IPS-NIHi7 (cell line): ENCODE data around the gene ADSS1.

ENCODE experiments used
- DNase-seq: peaks from one replicate; pipeline ENCODE4 v3.0.0; 2012; ENCODE audit warnings: mixed read lengths; ENCODE audit errors: extremely low spot score

The ADSS1 gene

DNA sequence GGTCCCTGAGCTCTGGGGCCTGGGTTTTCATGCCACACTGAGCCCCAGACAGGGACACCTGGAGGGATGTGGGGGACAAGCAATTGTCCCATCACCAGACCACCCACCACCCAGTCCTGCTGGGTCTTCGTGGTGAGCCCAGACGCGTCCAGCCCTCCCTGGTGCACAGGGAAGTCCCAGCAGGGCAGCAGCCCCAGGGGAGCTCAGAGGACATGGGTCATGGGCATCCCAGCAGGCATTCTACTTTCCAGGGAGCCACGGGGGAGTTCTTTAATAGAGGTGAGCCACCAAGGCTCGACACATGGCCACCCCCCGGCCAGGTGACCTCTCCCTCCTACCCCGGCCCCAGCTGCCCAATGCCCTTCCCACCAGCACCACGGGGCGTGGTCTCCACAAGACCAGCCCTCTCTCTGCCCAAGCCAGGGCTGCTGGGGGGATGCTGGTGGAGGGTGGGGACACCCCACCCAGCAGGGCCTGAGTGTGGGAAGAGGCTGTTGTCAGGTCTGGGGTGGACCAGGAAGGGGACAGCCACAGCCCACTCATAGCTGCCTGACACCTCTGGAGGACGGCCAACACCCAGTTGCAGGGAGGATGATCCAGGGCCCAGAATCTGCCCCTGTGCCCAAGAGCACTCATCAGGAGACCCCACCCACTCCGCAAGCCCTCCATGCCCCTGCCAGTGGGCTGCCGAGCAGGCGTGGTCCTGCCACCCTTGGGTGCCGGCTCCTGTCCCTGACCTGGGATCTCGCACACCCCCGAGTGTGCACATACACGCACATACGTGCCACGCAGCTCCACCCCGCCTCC lies 57.4 kb downstream of the ADSS1 start:
- no peak for DNase-seq

DNA sequence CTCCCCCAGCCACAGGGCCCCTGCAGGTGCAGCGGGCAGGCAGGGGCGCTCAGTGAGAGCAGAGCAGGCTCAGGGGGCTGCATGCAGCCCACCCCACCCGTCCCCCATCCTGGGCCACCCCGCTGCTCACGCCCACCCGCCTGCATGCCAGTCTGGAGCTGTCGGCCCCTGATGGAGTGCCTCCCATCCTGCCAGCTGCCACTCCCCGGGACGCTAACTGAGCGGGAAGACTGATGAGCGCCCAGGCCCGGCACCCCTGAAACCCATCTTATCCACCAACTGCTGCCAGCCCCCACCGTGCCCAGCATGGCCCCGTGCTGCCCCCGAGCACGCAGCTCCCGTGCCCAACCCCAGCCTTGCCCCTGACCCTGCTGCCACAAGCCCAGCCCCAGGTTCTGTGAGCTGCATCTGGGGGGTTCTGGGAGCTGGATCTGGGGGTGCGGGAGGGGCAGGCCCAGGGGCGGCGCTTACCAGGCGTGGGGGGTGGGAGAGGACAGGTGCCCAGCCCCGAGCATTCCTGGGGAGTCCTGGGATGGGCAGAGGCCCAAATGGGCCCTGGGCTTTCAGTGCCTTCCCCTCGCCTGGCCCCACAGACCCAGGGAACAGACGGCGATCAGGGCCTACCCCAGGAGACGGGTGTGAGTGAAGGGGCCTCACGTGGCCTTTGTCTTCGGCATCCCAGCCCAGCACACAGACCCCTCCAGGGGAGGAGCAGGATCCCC lies 58.2 kb downstream of the ADSS1 start:
- no peak for DNase-seq

DNA sequence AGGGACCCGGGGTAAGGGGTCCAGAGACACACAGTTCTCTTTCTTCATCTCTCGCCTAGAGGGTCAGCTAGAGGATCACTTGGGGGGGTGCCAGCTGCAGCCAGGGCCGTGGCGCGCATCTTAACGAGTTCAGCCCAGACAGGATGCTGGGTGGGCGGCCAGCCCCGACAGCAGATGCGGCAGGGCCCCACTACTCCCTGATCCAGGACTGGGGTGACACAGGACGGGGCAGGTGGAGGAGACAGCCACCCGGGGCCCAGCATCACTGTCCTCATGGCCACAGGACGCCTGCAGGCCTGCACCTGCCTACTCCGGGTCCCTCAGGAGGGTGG lies 58.7 kb downstream of the ADSS1 start:
- DNase-seq, result no peak

DNA sequence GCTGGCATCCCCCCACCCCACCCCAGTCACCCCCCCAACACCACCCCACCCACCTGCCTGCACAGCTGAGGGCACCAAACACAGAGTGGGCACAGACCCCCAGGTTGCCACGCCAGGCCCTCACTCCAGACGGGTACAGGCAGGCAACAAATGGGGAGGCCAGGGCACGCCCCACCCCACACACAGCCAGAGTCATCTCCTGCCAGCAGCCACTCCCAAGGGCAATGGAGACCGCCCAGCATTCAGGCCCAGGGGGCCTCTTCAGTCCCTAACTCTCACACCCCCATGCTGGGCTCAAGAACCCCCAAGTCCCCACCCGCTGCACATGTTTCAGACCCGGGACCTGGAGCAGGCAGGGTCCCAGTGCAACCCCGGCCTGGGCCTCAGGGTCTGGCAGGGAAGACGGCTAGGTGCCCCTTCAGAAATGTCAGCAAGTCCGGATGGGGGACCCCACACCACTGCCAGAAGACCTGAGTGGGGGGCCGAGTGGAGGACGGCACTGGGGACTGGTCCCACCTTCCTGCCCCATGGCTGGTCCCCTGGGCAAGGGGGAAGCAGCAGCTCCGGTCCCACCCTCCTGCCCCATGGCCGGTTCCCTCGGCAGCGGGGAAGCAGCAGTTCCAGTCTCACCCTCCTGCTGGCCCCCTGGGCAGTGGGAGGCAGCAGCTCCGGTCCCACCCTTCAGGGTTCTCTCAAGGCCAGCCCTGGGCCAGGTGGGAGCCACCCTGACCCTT lies 59.6 kb downstream of the ADSS1 start:
- DNase-seq, result no peak

DNA sequence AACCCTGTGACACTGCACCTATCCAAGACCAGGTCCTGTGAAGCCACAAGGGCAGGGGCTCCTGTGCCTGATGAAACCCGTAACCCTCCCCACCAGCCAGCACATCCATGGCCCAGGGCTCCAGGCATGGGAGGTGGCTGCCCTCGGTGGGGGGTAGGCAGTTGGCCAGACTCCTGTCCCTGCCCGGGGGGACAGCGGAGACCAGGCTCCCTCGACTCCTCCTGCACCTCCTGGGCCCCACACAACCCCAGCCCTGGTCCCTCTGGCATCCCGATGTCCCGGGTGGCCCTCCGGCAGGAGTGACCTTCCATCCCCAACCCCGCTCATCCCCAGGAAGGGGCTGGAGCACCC lies 60.2 kb downstream of the ADSS1 start:
- no peak for DNase-seq

DNA sequence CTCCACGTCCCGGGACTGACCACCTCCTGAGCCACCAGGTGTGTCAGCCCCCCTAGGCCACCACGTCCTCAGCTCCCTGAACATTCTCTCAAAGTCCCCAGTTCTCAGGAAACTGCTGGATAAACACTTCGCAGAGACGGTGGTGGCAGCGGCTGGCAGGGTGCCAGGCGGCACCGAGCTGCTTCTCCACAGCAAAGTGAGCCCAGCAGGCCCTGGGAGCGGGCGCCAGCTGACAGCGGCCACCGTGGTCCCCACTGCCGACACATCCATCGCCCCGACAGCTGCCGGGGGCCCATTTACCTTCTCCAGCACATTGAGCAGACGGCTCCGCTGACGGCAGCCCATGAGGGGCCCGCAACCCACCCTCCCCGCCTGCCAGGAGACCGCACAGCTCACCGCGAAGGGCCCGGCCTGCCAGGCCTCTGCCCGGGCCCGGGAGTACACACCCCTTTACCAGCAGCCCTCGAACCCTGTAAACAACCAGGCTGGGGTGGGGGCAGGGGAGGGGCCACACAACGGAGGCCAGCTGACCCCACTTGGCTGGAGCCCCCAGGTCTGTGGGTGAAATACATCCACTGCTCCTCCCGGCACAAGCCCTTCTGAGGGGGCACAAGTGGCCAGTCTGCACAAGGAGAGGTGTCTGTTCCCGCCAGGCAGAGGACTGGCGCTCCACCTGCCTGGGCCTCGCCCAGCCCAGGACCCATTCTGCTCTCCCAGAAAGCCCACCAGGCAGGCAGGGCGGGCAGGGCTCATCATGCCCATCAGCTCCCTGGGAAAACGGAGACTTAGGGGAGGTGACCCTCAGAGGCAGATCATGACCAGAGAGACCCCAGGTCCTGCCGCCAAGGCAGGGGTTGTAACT lies 61.0 kb downstream of the ADSS1 start:
- DNase-seq, result no peak

DNA sequence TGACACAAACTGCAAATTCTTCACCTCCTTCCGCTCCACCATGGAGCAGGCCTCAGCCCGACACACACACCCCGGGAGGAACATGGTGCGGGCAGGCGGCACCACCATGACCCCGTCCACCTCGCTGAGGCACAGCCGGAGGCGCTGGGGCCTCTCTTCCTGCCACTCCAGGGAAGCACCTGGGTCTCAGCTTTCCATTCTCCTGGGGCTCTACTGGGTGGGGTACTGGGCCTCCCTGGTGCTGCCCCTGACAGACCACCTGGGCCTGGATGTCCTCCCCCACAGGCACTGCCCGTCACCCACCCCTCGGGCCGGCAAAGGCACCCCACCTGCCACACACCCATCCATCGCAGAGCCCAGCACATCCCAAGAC lies 61.7 kb downstream of the ADSS1 start:
- DNase-seq, result no peak

DNA sequence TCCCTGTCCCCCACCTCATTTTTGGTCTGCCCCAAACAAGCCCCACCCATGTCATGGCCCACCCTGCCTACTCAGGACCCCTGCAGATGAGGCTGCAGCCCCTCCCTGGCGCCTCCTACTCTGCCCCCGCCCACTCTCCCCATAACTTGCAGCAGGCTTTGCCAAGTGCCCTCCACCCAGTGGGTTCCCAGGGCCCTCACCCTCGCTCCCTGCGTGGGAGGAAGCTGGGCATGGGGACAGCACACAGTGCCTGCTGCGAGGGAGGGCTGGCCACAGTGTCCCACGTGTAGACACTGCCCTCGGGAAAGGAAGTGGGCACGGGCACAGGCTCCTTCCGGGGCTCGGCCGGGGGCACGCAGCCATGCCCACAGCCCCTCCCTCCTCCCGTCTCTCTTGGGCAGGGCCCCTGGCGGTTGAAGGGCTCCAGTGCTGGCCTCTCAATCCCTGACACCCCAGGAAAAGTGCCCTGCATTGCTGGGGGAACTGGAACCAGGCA lies 62.1 kb downstream of the ADSS1 start:
- DNase-seq, result no peak

DNA sequence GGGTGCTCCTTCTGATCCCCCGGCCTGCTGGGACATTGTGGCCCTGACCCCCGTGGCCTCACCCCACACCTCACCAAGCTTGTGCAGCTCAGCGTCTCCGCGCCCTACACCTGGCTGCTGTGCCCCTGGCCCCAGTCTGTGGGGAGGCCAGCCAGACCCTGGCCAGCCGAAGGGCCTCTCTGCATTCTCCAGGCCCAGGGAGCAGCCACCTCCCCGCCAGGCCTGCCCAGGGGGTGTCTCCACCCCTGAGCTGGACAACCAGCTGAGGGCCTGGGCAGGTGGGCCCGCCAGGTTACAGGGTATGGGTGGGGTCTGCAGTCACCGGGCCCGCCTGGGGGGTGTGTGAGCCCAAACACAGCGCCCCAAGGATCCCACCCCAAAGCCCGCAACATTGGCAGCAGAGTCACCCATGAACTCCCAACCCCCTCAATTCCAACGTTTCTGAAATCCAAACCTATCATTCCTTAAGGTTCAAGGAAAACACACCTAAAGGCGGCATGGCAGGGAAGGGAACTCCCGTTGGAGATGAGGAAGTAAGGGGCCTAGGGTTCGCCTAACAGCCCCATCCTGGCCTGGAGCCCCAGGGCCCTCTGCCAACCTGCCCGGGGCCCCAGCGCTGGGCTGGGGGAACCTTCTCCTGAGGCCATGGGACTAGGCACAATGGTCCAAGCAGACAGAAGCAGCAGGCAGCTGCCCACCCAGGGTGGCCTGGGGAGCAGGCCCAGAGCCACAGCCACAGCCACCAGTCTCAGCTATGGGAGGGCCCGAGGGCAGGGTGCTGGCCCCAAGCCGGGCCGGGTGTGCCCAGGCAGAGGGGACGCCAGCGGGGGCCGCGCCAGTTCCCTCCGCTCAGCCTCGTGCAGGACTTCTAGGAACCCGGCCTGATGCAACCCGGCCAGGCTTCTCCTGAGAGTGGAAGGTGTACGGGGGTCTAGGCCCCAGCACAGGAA lies 63.0 kb downstream of the ADSS1 start:
- DNase-seq, result no peak

DNA sequence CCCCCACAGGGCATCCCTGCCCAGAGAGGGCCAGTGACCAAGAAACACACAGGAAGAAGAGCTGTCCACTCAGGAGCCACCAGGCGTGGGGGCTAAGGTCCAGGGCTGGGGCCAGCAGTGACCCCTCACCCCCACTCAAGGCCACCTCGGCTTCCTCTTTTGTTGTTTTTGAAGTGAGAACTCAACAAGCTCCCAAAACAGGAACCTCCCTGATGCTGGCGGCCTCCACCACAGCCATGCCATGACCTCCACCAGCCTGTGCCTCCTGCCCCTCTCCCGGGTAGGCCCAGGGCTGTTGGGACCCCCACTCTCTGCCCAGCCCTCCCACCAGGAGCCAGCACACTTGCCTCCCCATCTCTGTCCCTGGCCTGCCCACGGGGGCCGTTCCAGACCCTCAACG lies 63.7 kb downstream of the ADSS1 start:
- DNase-seq, result no peak

DNA sequence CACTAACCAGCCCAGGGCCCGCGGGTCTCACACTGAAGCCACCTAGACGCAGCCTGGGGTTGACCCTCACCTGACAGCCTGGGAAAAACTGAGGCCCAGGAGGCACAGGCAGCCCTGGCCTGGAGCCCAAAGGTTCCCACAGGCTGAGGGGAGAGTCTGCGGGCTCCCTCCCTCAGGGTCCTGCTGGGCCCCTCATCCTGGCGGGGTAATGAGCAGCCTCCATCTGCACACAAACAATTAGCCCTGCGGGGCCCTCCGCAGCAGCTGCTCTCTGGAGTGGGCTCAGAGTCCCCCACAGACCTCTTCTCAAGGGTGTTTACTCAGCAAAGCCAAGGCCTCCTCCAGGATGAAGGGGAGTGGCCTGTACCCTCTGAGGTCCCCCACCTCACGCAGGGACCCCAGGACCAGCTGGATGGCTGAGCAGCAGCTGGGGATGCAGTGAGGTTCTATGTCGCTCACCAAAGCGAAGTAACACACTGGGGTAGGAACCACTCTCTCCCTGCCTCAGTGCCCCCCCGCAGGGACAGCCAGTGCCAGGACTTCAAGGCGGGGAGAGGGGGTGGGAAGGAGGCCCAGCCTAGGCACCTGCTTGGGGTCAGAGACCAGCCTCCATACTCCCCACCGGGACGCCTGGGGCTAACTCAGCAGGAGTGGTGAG lies 64.3 kb downstream of the ADSS1 start:
- DNase-seq, result no peak

DNA sequence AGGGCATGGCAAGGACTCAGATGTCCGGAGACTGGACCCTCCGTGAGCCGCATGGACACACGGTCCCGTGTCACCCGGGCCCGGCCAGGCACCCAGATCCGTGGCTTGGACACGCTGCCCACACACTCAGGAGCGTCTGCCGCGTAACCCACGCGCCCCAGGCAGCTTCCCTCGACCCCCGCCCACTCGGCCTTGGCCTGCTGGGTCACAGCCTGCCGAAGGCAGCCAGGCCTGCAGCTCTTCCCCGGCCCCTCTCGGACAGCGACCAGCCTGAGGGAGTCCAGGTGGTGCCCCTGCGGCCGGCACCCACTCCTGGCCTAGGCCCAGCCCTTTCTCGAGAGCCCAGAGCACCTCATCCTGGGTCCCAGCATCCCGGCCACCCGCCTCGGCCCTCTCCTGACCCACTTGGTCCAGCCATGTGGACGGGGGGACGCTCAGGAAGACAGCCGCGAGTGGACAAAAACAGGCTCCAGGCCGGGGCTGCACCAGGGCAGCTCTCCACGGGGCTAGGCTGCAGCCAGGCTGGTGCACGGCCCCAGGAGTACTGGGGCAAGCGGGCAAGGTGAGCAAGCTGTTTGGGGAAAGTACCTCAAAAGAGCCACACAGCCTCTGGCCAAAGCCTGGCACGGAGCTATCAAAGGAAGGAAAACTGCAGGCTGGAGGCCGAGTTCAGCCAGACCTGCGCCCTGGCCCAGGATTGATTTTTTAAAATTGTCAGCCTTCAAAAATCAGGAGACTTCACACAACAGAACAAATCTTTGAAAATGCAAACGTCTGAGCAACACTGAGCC lies 65.0 kb downstream of the ADSS1 start:
- DNase-seq, result no peak

DNA sequence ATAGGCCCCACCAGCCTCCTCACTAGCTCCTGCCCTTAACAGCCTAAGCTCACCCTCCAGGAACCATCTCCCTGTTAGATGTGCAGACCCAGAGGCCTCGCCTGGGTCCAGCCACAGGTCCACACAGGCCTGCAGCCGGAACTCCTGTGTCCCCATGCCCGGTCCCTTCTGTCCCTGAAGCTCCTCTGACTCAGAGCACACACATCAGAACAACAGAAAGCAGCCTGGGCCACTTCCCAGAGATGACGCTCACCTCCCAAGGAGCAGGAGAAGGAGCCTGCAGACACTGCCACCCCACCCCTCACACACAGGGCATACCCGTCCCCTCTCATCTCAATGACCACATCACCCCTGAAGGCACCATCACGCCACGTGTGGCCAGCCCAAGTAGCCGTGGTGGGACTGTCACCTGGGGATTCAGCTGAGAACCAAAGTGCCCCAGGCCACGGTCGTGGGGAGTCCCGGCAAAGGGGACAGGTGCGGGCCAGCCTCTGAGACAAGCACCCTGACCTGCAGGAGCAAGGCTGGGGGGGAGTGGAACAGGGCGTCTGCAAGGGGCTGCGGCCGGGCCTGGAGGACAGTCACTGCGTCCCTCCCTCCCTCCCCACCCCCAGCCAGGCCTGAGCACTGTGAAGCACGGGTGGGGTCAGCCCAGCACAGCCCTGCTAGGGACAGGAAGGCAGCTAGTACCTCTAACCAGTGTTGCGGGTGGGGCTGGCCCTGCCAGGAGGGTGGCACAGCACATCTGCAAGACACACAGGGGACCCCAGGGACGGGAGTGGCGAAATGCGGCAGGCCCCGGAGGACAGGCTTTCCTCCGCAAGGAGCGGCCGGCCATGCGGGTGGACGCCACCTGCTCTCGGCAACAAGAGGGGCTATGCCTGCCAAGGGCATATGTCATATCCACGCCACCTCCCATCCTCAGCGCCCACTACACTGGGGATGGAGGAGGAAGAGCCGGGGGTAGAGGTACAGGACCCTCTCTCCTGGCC lies 66.0 kb downstream of the ADSS1 start:
- DNase-seq, result no peak

DNA sequence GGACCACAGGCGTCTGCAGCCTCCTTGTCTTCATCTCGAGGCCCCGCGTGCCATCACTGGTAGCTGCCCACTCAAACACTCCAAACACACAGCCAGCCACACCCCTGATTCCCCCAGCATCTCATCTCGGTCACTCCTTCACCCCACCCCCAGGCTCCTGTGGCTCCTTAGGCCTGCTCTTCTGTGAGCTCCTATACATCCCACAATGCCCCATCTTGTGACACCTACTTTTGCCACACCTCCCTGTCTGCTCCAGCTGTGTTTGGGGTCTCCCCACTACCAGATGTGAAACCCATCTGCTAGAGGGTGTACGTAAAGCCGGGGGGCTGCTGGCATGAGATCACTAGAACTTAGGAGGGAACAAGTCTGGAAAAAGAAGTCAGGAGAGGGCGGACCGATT lies 67.4 kb downstream of the ADSS1 start:
- DNase-seq, result no peak

DNA sequence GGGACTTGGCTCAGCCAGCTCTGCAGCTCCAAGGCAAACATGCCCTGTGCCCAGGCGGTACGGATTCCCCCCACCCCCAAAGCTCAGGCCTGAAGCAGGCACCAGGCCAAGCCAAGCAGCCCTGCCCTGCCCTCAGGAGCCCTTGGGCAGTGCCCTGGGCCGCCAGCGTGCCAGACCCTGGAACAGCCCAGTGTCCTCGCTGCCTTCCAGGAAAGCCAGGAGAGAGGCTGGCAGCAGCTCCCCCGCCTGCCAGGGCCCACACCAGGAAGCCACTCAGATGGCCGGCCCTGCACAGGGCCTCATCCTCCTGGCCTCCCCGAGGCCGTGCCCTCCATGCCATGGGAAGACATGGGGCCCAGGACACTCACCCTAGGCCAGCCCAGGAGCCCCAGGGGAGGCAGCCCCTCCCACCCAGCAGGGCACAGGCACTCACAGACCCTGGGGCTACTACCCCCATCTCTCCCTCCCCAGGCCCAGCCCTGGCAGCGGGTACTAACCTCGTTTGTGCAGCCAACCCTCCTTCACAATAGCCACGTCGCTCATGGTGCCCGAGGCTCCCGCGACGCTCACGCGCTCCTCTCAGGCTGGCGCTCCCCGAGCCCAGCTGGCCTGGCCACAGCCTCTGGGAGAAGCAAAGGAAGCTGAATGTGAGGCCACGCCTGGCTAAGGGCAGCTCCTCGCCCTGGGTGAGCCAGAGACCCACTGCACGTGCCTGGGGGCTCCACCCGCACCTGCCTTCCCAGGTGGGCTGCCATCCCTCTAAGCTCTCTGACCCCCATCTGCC lies 68.3 kb downstream of the ADSS1 start:
- DNase-seq, result no peak

DNA sequence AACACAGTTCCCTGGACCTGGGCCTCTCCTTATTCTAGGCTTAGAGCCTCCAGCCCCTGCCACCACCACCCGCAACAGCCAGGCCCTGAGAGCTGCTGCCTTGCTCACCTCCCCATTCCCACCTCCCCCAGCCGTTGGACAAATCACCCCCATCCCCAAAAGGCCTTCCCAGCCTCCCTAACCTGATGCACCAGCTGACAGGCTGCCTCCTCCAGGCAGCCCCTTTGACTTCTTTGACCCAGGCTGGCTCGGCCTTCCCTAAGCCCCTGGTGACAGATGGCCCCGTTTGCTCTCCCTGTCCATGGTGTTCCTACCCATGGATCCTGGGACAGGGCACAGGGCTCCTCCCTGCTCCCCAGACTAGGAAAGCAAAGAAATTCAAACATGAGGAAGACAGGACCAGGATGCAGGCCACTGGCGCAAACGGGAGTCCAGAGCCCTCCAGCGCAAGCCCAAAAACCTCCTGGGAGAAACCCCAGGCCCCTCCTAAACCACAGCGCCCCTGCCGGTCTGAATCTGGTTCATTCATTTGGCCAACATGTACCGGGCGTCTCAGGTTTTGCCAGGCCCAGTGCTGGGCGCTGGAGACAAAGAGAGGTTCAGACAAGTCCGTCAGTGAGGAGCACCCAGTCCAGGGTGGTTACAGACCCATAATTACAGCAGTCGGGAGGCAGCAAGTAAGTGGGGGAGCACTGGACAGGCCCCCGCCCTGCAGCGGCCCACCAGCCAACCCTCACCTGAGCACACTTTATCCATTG lies 69.1 kb downstream of the ADSS1 start:
- no peak for DNase-seq

DNA sequence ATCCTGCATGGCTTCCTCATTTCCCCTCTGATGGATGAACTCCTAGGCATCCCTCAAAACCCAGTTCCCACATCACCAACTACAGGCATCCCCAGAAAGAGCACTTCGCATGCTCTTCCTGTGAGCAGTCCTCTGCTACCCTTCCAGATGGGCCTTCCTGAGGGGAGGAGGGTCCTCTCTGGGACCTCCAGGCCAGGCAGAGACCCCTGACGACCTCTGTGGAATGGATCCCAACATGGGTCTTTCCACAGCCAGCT lies 69.6 kb downstream of the ADSS1 start:
- no peak for DNase-seq
